HepG2 (cell line): Measurements from ENCODE around the gene SH2D3A. TPM values are rescaled to one million over a fixed set of nuclear protein-coding genes. Genes with fewer than 3 reads are reported as not detected.

Source experiments
- MTA3 ChIP-seq: sonication (generic); formaldehyde crosslinking; IDR thresholded peaks from 2 replicates; pipeline ENCODE4 v1.4.0; 2020; ENCODE audit warnings: missing genetic modification reagents
- NCOA5 ChIP-seq: sonication (generic); formaldehyde crosslinking; IDR thresholded peaks from 2 replicates; pipeline ENCODE4 v1.4.0; 2020; ENCODE audit warnings: missing genetic modification reagents
- NR2C2 ChIP-seq: sonication (generic); formaldehyde crosslinking; IDR thresholded peaks from 2 replicates; pipeline ENCODE4 v1.4.0; 2020; ENCODE audit warnings: missing genetic modification reagents, mild to moderate bottlenecking, moderate library complexity, borderline replicate concordance
- PHB2 ChIP-seq: fragments of 450-650 bp; IDR thresholded peaks from 2 replicates; pipeline ENCODE4 v1.6.1; 2018; ENCODE audit not compliant: partially characterized antibody
- PRMT3 ChIP-seq: sonication (generic); formaldehyde crosslinking; IDR thresholded peaks from 2 replicates; pipeline ENCODE4 v1.8.1; 2022; ENCODE audit warnings: low read depth, mild to moderate bottlenecking, moderate library complexity, missing genetic modification reagents, borderline replicate concordance
- ZFP36 ChIP-seq: fragments of 150-350 bp; IDR thresholded peaks from 2 replicates; pipeline ENCODE4 v1.6.1; 2018; ENCODE audit warnings: borderline replicate concordance, low read length, low read depth; ENCODE audit not compliant: partially characterized antibody
- ZFP36L1 ChIP-seq: sonication (generic); formaldehyde crosslinking; IDR thresholded peaks from 2 replicates; pipeline ENCODE4 v1.8.0; 2022; ENCODE audit warnings: mild to moderate bottlenecking, missing genetic modification reagents, moderate library complexity
- ZNF224 ChIP-seq: sonication (generic); formaldehyde crosslinking; IDR thresholded peaks from 2 replicates; pipeline ENCODE4 v1.5.0; 2020; ENCODE audit warnings: mild to moderate bottlenecking, missing genetic modification reagents
- polyA plus RNA-seq, 8 experiments: library from polyadenylated mRNA; depleted of rRNA in 3 of 8; stranded (reverse) in 7 of 8; unstranded in 1 of 8; fragments of >200 nt; fragmentation: Illumina TruSeq in 4 of 8; extraction: Trizol in 4 of 8; gene quantifications; 2 replicates each; pipeline versions ENCODE4 v1.2.1 to v1.2.3, GENCODE V29; 2011 to 2016; ENCODE audit warnings: low read depth in 4 of 8, missing spikeins in 1 of 8, mixed read lengths in 1 of 8; ENCODE audit not compliant: insufficient read depth in 1 of 8
- total RNA-seq, 5 experiments: library from RNA; depleted of rRNA; stranded (reverse); fragments of >200 nt; fragmentation: Illumina TruSeq; extraction: Trizol; gene quantifications; 2 replicates each; pipeline ENCODE4 v1.2.3, GENCODE V29; 2016; ENCODE audit warnings: low read depth in 1 of 5
- TF ChIP-seq, protein P1 (sequence below): sonication (generic); formaldehyde crosslinking; IDR thresholded peaks from 2 replicates; pipeline ENCODE4 v1.4.0; 2020; ENCODE audit warnings: missing genetic modification reagents
- TF ChIP-seq, protein P2 (sequence below), 2 experiments: fragments of 450-650 bp in 1 of 2; sonication (generic) in 1 of 2; formaldehyde crosslinking; IDR thresholded peaks; 2 replicates each; pipeline versions ENCODE4 v1.5.0 to v1.8.0; 2020 to 2022; ENCODE audit warnings: mild to moderate bottlenecking in 1 of 2, missing genetic modification reagents in 1 of 2
- TF ChIP-seq, protein P3 (sequence below): sonication (generic); formaldehyde crosslinking; IDR thresholded peaks from 2 replicates; pipeline ENCODE4 v1.5.0; 2020; ENCODE audit warnings: mild to moderate bottlenecking, missing genetic modification reagents
- TF ChIP-seq, protein P4 (sequence below): sonication (generic); formaldehyde crosslinking; IDR thresholded peaks from 2 replicates; pipeline ENCODE4 v1.4.0; 2020; ENCODE audit warnings: mild to moderate bottlenecking, missing genetic modification reagents
- TF ChIP-seq, protein P5 (sequence below): sonication (generic); formaldehyde crosslinking; IDR thresholded peaks from 2 replicates; pipeline ENCODE4 v1.8.0; 2022; ENCODE audit warnings: mild to moderate bottlenecking, missing genetic modification reagents, moderate library complexity

SH2D3A gene
- total and polyA plus RNA-seq, 2 of the 13 experiments (the other 11 are each of a cell fraction or from before 2014, with no cell fraction given) = 1.0 to 2.2 TPM

DNA sequence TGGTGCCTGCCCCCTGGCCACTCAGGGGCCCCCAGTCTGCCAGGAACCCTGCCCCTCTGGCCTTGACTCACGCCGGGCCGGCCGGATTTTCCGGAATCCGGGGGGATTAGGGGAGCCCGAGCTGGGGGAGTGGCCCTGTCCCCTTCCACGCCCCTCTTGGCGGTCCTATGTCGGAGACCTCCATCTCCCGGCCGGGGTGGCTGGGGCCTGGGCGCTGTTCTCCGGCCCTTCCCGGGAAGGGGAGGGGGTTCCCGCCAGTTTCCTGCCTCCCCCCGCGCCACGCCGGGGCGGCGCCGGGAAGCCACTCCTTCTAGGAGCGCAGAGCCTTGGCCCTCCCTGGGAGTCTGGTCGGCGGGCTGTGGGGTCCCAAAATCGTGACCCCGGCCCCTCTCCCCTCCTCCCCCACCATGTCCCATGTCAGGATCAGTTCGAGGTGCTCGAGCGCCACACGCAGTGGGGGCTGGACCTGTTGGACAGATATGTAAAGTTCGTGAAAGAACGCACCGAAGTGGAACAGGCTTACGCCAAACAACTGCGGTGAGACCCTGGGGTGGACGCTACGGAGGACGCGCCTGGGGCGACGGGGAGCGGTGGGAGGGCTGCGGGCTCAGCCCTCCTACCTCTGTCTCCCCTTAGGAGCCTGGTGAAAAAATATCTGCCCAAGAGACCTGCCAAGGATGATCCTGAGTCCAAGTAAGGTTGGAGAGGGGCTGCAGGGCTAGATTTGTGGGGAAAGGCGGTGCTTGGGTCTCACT, 26.5 kb downstream of the SH2D3A start (continued):
- TF ChIP-seq, protein P1, sequence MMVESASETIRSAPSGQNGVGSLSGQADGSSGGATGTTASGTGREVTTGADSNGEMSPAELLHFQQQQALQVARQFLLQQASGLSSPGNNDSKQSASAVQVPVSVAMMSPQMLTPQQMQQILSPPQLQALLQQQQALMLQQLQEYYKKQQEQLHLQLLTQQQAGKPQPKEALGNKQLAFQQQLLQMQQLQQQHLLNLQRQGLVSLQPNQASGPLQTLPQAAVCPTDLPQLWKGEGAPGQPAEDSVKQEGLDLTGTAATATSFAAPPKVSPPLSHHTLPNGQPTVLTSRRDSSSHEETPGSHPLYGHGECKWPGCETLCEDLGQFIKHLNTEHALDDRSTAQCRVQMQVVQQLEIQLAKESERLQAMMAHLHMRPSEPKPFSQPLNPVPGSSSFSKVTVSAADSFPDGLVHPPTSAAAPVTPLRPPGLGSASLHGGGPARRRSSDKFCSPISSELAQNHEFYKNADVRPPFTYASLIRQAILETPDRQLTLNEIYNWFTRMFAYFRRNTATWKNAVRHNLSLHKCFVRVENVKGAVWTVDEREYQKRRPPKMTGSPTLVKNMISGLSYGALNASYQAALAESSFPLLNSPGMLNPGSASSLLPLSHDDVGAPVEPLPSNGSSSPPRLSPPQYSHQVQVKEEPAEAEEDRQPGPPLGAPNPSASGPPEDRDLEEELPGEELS (CRISPR knock-in tag) = 0 out of 2 replicates have a peak, but pooled peaks have one; percentile 11
- TF ChIP-seq NCOA5 (CRISPR knock-in tag) = no peak
- TF ChIP-seq, protein P2, sequence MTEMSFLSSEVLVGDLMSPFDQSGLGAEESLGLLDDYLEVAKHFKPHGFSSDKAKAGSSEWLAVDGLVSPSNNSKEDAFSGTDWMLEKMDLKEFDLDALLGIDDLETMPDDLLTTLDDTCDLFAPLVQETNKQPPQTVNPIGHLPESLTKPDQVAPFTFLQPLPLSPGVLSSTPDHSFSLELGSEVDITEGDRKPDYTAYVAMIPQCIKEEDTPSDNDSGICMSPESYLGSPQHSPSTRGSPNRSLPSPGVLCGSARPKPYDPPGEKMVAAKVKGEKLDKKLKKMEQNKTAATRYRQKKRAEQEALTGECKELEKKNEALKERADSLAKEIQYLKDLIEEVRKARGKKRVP (CRISPR knock-in tag; IDR thresholded peaks at IDR 0.05) = no peak
- no peak for TF ChIP-seq ZNF224 (CRISPR knock-in tag)
- TF ChIP-seq, protein P3, sequence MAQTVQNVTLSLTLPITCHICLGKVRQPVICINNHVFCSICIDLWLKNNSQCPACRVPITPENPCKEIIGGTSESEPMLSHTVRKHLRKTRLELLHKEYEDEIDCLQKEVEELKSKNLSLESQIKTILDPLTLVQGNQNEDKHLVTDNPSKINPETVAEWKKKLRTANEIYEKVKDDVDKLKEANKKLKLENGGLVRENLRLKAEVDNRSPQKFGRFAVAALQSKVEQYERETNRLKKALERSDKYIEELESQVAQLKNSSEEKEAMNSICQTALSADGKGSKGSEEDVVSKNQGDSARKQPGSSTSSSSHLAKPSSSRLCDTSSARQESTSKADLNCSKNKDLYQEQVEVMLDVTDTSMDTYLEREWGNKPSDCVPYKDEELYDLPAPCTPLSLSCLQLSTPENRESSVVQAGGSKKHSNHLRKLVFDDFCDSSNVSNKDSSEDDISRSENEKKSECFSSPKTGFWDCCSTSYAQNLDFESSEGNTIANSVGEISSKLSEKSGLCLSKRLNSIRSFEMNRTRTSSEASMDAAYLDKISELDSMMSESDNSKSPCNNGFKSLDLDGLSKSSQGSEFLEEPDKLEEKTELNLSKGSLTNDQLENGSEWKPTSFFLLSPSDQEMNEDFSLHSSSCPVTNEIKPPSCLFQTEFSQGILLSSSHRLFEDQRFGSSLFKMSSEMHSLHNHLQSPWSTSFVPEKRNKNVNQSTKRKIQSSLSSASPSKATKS (CRISPR knock-in tag) = no peak
- TF ChIP-seq, protein P4, sequence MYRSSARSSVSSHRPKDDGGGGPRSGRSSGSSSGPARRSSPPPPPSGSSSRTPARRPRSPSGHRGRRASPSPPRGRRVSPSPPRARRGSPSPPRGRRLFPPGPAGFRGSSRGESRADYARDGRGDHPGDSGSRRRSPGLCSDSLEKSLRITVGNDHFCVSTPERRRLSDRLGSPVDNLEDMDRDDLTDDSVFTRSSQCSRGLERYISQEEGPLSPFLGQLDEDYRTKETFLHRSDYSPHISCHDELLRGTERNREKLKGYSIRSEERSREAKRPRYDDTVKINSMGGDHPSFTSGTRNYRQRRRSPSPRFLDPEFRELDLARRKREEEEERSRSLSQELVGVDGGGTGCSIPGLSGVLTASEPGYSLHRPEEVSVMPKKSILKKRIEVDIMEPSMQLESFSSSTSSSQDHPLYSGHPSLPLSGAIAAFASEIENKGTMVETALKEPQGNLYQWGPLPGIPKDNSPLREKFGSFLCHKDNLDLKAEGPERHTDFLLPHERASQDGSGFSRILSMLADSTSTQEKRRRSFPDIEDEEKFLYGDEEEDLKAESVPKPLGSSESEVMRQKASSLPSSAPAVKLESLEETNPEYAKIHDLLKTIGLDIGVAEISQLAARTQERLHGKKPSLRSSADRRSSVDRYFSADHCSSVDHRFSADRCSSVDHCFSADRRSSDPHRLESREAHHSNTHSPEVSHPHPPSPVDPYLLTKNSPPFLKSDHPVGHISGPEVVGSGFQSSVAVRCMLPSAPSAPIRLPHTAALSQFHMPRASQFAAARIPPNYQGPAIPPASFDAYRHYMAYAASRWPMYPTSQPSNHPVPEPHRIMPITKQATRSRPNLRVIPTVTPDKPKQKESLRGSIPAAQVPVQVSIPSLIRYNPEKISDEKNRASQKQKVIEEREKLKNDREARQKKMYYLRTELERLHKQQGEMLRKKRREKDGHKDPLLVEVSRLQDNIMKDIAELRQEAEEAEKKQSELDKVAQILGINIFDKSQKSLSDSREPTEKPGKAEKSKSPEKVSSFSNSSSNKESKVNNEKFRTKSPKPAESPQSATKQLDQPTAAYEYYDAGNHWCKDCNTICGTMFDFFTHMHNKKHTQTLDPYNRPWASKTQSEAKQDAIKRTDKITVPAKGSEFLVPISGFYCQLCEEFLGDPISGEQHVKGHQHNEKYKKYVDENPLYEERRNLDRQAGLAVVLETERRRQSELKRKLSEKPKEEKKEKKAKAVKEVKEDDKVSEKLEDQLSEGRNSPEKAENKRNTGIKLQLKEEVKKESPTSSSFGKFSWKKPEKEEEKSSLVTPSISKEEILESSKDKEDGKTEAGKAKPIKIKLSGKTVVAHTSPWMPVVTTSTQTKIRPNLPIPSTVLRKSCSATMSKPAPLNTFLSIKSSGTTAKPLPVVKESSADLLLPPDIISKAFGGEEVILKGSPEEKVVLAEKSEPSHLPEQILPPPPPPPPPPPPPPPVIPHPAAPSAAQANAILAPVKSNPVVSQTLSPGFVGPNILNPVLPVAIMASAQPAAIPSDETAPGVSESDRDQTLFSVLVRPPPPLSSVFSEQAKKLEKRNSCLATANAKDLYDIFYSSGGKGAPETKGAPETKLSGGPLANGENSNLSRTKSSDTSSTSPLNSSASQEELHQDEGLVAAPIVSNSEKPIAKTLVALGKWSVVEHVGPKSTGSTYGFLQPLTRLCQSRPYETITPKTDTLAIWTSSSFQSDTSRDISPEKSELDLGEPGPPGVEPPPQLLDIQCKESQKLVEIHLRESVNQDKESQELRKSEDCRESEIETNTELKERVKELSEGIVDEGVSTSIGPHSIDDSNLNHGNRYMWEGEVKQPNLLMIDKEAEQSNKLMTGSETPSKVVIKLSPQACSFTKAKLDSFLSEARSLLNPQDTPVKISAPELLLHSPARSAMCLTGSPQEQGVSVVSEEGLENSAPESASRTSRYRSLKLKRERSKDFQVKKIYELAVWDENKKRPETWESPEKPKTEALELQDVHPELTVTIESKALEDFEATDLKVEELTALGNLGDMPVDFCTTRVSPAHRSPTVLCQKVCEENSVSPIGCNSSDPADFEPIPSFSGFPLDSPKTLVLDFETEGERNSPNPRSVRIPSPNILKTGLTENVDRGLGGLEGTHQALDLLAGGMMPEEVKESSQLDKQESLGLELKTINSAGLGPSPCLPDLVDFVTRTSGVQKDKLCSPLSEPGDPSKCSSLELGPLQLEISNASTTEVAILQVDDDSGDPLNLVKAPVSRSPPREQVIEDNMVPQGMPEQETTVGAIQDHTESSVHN (CRISPR knock-in tag) = no peak
- TF ChIP-seq, protein P5, sequence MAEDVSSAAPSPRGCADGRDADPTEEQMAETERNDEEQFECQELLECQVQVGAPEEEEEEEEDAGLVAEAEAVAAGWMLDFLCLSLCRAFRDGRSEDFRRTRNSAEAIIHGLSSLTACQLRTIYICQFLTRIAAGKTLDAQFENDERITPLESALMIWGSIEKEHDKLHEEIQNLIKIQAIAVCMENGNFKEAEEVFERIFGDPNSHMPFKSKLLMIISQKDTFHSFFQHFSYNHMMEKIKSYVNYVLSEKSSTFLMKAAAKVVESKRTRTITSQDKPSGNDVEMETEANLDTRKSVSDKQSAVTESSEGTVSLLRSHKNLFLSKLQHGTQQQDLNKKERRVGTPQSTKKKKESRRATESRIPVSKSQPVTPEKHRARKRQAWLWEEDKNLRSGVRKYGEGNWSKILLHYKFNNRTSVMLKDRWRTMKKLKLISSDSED (CRISPR knock-in tag) = no peak
- TF ChIP-seq ZFP36L1 (CRISPR knock-in tag) = no peak
- TF ChIP-seq ZFP36 = no peak
- no peak for TF ChIP-seq PHB2
- TF ChIP-seq MTA3 (CRISPR knock-in tag) = no peak
- TF ChIP-seq NR2C2 (CRISPR knock-in tag) = no peak; the same call in 1 of the 2 replicates
- no peak for TF ChIP-seq PRMT3 (CRISPR knock-in tag)
